K562 (cell line): Measurements from ENCODE around the gene CPSF4. TPM values are rescaled to one million over a fixed set of nuclear protein-coding genes. Genes with fewer than 3 reads are reported as not detected.
A peak's percentile ranks its signal among the peaks of the same experiment; 100 is the strongest.

Experiments used
- CEBPG ChIP-seq, 3 experiments: fragments of 200-800 bp in 1 of 3; sonication (Bioruptor generic) in 1 of 3; sonication (generic) in 1 of 3; formaldehyde crosslinking in 1 of 3; IDR thresholded peaks in 2 of 3; conservative IDR thresholded peaks in 1 of 3; 2 replicates each; pipeline versions ENCODE4 v1.6.1 to v1.8.0; 2016 to 2022; ENCODE audit warnings: missing compliant biosample characterization in 2 of 3, missing genetic modification characterization in 2 of 3, mild to moderate bottlenecking in 1 of 3, missing genetic modification reagents in 1 of 3
- CHCHD3 ChIP-seq: fragments of 250-450 bp; sonication (Bioruptor Pico); IDR thresholded peaks from 2 replicates; pipeline ENCODE4 v2.1.2; 2022; ENCODE audit warnings: mild to moderate bottlenecking
- CREBBP ChIP-seq: IDR thresholded peaks from one replicate; pipeline ENCODE4 v1.6.1; 2012; ENCODE audit warnings: low read depth, mild to moderate bottlenecking, control low read depth, inconsistent platforms, low read length
- CREM ChIP-seq: IDR thresholded peaks from 2 replicates; pipeline ENCODE4 v1.6.1; 2014; ENCODE audit warnings: antibody characterized with exemption, low read depth
- DLX4 ChIP-seq: fragments of 250-450 bp; sonication (Bioruptor Pico); IDR thresholded peaks from 2 replicates; pipeline ENCODE4 v1.6.1; 2021; ENCODE audit warnings: mild to moderate bottlenecking
- E2F8 ChIP-seq: fragments of 450-650 bp; IDR thresholded peaks from 2 replicates; pipeline ENCODE4 v1.7.1; 2018; ENCODE audit warnings: mild to moderate bottlenecking, low read depth; ENCODE audit not compliant: partially characterized antibody
- EP300 ChIP-seq: IDR thresholded peaks from 2 replicates; pipeline ENCODE4 v1.6.1; 2012; ENCODE audit warnings: low read length, improper control_type of control experiment
- HNRNPK ChIP-seq: fragments of 200-400 bp; formaldehyde crosslinking; IDR thresholded peaks from one replicate; pipeline ENCODE4 v1.6.1; 2018; ENCODE audit warnings: mild to moderate bottlenecking, low read depth, low read length; ENCODE audit not compliant: poor library complexity, severe bottlenecking
- NRF1 ChIP-seq, 2 experiments: fragments of 450-650 bp; IDR thresholded peaks in 1 of 2; conservative IDR thresholded peaks in 1 of 2; 2 replicates each; pipeline ENCODE4 v1.6.1; 2014; ENCODE audit warnings: mild to moderate bottlenecking in 2 of 2
- PCBP2 ChIP-seq: fragments of 200-400 bp; formaldehyde crosslinking; IDR thresholded peaks from 2 replicates; pipeline ENCODE4 v1.6.1; 2018; ENCODE audit warnings: low read length, low read depth, mild to moderate bottlenecking, moderate library complexity; ENCODE audit not compliant: poor library complexity, severe bottlenecking
- POU5F1 ChIP-seq: fragments of 150-350 bp; IDR thresholded peaks from 2 replicates; pipeline ENCODE4 v1.6.1; 2014; ENCODE audit warnings: borderline replicate concordance, low read length, low read depth, mild to moderate bottlenecking; ENCODE audit not compliant: partially characterized antibody
- SETDB1 ChIP-seq: IDR thresholded peaks from one replicate; pipeline ENCODE4 v1.6.1; 2012; ENCODE audit warnings: low read length, control low read depth, inconsistent platforms
- TCFL5 ChIP-seq: fragments of 250-450 bp; sonication (Bioruptor Pico); conservative IDR thresholded peaks from 2 replicates; pipeline ENCODE4 v1.6.1; 2021; ENCODE audit warnings: mild to moderate bottlenecking, moderate library complexity, matching md5 sums
- TFAP4 ChIP-seq: sonication (generic); formaldehyde crosslinking; IDR thresholded peaks from 2 replicates; pipeline ENCODE4 v1.8.0; 2022; ENCODE audit warnings: missing genetic modification reagents, mild to moderate bottlenecking, moderate library complexity, borderline replicate concordance
- XRCC4 ChIP-seq: IDR thresholded peaks from one replicate; pipeline ENCODE4 v1.6.1; 2011; ENCODE audit not compliant: insufficient read depth, insufficient read length; ENCODE audit errors: extremely low read depth
- XRCC5 ChIP-seq: fragments of 200-400 bp; formaldehyde crosslinking; IDR thresholded peaks from 2 replicates; pipeline ENCODE4 v1.6.1; 2017; ENCODE audit warnings: low read depth, mild to moderate bottlenecking, low read length
- ZHX1 ChIP-seq: fragments of 150-350 bp; conservative IDR thresholded peaks from 2 replicates; pipeline ENCODE4 v1.6.1; 2014; ENCODE audit warnings: low read length
- ZNF589 ChIP-seq: fragments of 200-800 bp; sonication (Bioruptor generic); IDR thresholded peaks from 2 replicates; pipeline ENCODE4 v1.6.1; 2016; ENCODE audit warnings: low read depth, missing genetic modification characterization, missing compliant biosample characterization
- ZNF668 ChIP-seq: fragments of 250-450 bp; sonication (Bioruptor Pico); IDR thresholded peaks from 2 replicates; pipeline ENCODE4 v1.8.0; 2022; ENCODE audit warnings: mild to moderate bottlenecking, inconsistent platforms
- polyA plus RNA-seq, 8 experiments: library from polyadenylated mRNA; depleted of rRNA in 4 of 8; stranded (reverse) in 5 of 8; unstranded in 3 of 8; fragments of >200 nt; fragmentation: Nextera tagmentation in 2 of 8; fragmentation: Illumina TruSeq in 1 of 8; extraction: Ambion mirVana in 2 of 8; extraction: Trizol in 1 of 8; gene quantifications; 2 replicates each; pipeline versions ENCODE4 v1.2.1 to v1.2.3, GENCODE V29; 2011 to 2014; ENCODE audit warnings: inconsistent platforms in 1 of 8, missing spikeins in 1 of 8
- total RNA-seq, 7 experiments: library from RNA; depleted of rRNA in 6 of 7; stranded (reverse); fragments of >200 nt in 6 of 7; fragmentation: Illumina TruSeq in 2 of 7; extraction: Trizol in 2 of 7; gene quantifications; 2 replicates each; pipeline versions ENCODE4 v1.2.1 to v1.2.3, GENCODE V29; 2011 to 2021; ENCODE audit warnings: low replicate concordance in 1 of 7

CPSF4 gene
- total and polyA plus RNA-seq, 9 of the 15 experiments (the other 6 are each of a cell fraction or from before 2014, with no cell fraction given): 16.9 to 118 (median 71.7) TPM

- peak; percentile 86 for TF ChIP-seq TFAP4 (CRISPR knock-in tag)
- TF ChIP-seq HNRNPK: no peak
- no peak for TF ChIP-seq ZNF589 (CRISPR knock-in tag)
- no peak for TF ChIP-seq ZHX1
- TF ChIP-seq ZNF668: no peak
- no peak; the same call in 1 of the 2 replicates for TF ChIP-seq XRCC5
- TF ChIP-seq POU5F1: no peak
- TF ChIP-seq PCBP2: no peak
- peak; percentile 90 to 91 for TF ChIP-seq NRF1 (conservative IDR thresholded peaks at IDR 0.05 in 1 of 2, IDR thresholded peaks at IDR 0.05 in 1 of 2)
- 0 out of 2 replicates have a peak, but pooled peaks have one; percentile 2 for TF ChIP-seq EP300
- no peak for TF ChIP-seq CEBPG (CRISPR knock-in tag; IDR thresholded peaks at IDR 0.05)
- no peak for TF ChIP-seq CEBPG (tag; conservative IDR thresholded peaks at IDR 0.05 in 1 of 2, IDR thresholded peaks at IDR 0.05 in 1 of 2)
- TF ChIP-seq TCFL5 (CRISPR knock-in tag): no peak
- TF ChIP-seq CHCHD3 (CRISPR knock-in tag): peak; percentile 44; the same call in 1 of the 2 replicates
- TF ChIP-seq SETDB1: no peak
- no peak for TF ChIP-seq DLX4
- TF ChIP-seq CREBBP: no peak
- peak; percentile 84 for TF ChIP-seq CREM
- TF ChIP-seq E2F8: peak; percentile 29
- TF ChIP-seq XRCC4: no peak
Measured at GRCh38 chr7:99472561-99473314, 34.0 kb downstream of the CPSF4 start, which contains the start of gene ZNF789 (continued).
